Stimulated activated effector memory CD8-positive, alpha-beta T cell treated with anti-CD3 and anti-CD28 coated beads, Interleukin-12 subunit alpha, Interleukin-12 subunit beta, amount 100 ng/mL, for 72 hours (primary cell): ENCODE results near the gene SEPSECS.

Experiments used
- ATAC-seq: fragments of 150-1000 bp; cut with Tn5 transposase; 2 replicates; pipeline ENCODE4 v1.10.0; 2021
- DNase-seq, 2 donors: peaks; one replicate each; pipeline ENCODE4 v3.0.0; 2021 to 2022; ENCODE audit warnings: low spot score in 2 of 2
- H3K27ac Mint-ChIP-seq: one replicate; pipeline ENCODE4 v1.8.0; 2022; ENCODE audit warnings: mild to moderate bottlenecking, mixed read lengths
- H3K36me3 Mint-ChIP-seq: one replicate; pipeline ENCODE4 v1.8.0; 2022; ENCODE audit warnings: mild to moderate bottlenecking, mixed read lengths
- H3K4me1 Mint-ChIP-seq: one replicate; pipeline ENCODE4 v1.8.0; 2022; ENCODE audit warnings: mixed read lengths
- H3K4me3 Mint-ChIP-seq: one replicate; pipeline ENCODE4 v1.8.0; 2022; ENCODE audit warnings: mild to moderate bottlenecking, mixed read lengths
- H3K9me3 Mint-ChIP-seq: one replicate; pipeline ENCODE4 v1.8.0; 2022; ENCODE audit warnings: mixed read lengths

Gene SEPSECS

DNA sequence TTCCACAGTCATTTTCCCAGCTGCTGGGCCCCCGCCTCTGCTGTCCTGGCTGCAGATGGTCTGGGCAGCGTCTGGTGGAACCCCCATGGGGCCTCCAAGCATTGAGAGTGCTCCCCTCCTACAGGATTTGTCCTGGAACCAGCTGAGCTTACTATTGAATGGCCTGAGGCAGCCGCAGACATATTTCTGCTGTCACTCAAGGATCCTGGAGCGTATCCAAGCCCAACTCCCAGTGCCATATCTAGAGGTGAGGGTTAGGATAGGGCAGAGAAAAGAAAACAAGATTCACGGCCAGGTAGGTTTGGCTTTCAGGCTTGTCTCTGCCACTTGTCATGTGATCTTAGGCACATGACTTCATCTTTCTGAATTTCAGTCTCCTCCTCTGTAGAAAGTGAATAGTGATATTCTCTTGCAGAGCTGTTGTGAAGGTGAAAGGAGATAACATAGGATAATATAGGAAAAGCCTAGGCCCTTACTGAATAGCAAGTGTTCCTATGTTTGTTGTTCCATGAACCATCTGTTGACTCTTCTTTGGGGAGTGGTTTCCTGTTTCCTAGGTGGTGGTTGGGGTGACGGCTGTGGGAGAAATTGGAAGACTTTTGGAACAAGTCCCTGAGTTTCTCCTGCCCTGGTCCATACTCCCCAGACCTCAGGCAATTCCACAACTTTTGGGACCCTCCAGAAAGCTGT lies 52.3 kb downstream of the SEPSECS start:
- Mint-ChIP-seq H3K27ac (no peak overlapping the region), H3K4me3 (no peak overlapping the region), H3K36me3 (no peaks in the 10 kb centered on the region), H3K9me3 (no peaks in the 10 kb centered on the region), H3K4me1 (no peaks in the 10 kb centered on the region)
- ATAC-seq (no peak), DNase-seq (no peak)

GRCh38 chr4:25106363-25107151 lies 53.7 kb downstream of the SEPSECS start:
- no peak overlapping the region for H3K4me3 Mint-ChIP-seq
- ATAC-seq: no peak
- no peaks in the 10 kb centered on the region for H3K36me3 Mint-ChIP-seq
- no peak for DNase-seq
- no peaks in the 10 kb centered on the region for H3K4me1 Mint-ChIP-seq
- no peak overlapping the region for H3K27ac Mint-ChIP-seq
- no peaks in the 10 kb centered on the region for H3K9me3 Mint-ChIP-seq

DNA sequence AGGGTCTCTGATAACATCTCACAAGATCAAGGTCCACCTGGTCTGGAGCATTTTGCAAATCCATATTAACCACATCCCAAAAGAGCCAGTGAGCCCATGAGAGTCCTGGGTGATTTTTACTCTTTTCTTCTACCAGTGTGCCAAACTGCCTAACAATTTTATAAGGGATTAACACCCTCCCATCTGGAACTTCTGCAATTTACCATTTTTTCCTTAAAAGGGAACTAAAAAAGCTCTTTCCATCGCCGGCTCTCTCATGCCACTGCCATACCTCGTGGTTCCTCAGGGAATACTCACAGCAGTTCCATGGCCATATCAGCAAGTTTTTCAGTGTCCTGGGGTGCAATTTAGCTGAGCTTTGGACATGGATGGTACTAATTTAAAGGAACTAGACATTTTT lies 55.7 kb downstream of the SEPSECS start:
- Mint-ChIP-seq H3K27ac (no peak overlapping the region), H3K4me1 (no peaks in the 10 kb centered on the region), H3K9me3 (peaks cover 4% of the 10 kb centered on the region), H3K36me3 (no peaks in the 10 kb centered on the region), H3K4me3 (no peak overlapping the region)
- DNase-seq (no peak), ATAC-seq (no peak)

DNA sequence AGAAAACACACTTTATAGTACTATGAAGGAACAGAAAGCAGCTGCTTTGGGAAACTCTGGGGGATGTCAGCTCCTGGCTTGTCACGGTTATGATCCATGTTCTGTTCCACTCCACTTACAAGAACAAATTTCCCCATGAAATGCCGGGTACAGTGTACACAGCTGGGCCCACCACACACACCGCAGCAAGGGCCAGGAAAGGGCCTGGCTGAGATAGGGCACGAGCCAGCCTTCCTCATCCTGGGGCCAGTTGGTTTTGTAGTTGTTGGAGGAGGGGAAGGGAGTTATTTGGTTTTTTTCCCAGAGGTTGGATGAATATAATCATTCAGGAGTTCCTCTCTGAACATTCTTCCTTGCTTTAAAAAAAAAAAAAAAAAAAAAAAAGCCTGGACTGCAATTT lies 56.8 kb downstream of the SEPSECS start:
- ATAC-seq (no peak), DNase-seq (no peak)
- H3K4me1 Mint-ChIP-seq: no peaks in the 10 kb centered on the region
- no peak overlapping the region for H3K4me3 Mint-ChIP-seq
- H3K27ac Mint-ChIP-seq: no peak overlapping the region
- peaks cover 4% of the 10 kb centered on the region for H3K9me3 Mint-ChIP-seq
- H3K36me3 Mint-ChIP-seq: peaks cover 7% of the 10 kb centered on the region

DNA sequence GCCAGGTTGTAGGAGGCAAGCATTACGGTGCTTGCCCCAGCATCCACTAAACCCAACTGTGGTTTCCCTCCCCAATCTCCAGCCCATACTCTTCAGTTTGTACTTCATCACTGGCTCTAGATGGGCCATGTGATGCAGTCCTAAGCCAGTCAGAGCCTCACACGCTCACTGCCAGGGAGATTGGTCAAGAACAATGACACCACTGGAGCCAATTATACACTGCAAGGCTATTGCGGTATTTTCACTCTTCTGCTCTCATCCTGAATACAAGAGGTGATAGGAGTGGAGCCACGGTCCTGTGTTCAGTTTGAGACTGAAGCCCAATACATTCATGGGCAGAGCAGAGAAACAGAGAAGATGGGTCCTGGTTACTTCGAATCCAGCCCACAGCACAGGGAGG lies 58.4 kb downstream of the SEPSECS start:
- Mint-ChIP-seq H3K9me3 (peaks cover 4% of the 10 kb centered on the region), H3K36me3 (peaks cover 7% of the 10 kb centered on the region), H3K27ac (no peak overlapping the region), H3K4me1 (no peaks in the 10 kb centered on the region), H3K4me3 (no peak overlapping the region)
- ATAC-seq (no peak), DNase-seq (no peak)

GRCh38 chr4:25100710-25101109 lies 59.5 kb downstream of the SEPSECS start:
- H3K9me3 Mint-ChIP-seq: peaks cover 4% of the 10 kb centered on the region
- ATAC-seq (no peak), DNase-seq (no peak)

DNA sequence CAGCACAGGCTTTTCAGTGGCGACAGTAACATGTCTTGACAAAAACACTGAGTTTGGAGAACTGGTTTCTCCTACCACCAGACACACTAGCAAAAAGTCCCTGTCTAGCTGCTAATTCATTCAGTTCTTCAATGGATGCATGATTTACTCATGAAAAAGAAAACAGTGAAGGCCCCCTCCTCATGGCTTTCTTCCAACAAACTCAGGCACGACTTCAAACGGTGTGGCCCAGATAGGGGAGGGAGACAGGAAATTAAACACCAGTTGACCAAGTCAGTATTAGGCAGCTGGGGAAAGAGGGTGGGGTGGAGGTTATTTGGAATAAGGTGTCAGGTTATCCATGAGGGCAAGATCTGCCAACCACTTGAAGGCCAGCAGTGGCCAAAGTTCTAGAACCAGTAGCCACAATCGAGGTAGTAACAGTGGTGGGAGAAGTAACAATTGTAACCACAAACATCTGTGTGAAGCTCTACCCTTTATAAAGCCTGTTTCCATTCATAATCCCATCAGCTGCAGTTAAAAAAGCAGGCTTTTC lies 60.2 kb downstream of the SEPSECS start:
- no peak for ATAC-seq
- Mint-ChIP-seq H3K36me3 (peaks cover 7% of the 10 kb centered on the region), H3K4me3 (no peak overlapping the region), H3K4me1 (no peaks in the 10 kb centered on the region), H3K9me3 (peaks cover 4% of the 10 kb centered on the region), H3K27ac (no peak overlapping the region)
- no peak for DNase-seq

More at GRCh38 chr4:25100710-25101109, 59.5 kb downstream of the SEPSECS start:
- no peak overlapping the region for H3K27ac Mint-ChIP-seq
- H3K4me3 Mint-ChIP-seq: no peak overlapping the region
- peaks cover 7% of the 10 kb centered on the region for H3K36me3 Mint-ChIP-seq
- no peaks in the 10 kb centered on the region for H3K4me1 Mint-ChIP-seq

DNA sequence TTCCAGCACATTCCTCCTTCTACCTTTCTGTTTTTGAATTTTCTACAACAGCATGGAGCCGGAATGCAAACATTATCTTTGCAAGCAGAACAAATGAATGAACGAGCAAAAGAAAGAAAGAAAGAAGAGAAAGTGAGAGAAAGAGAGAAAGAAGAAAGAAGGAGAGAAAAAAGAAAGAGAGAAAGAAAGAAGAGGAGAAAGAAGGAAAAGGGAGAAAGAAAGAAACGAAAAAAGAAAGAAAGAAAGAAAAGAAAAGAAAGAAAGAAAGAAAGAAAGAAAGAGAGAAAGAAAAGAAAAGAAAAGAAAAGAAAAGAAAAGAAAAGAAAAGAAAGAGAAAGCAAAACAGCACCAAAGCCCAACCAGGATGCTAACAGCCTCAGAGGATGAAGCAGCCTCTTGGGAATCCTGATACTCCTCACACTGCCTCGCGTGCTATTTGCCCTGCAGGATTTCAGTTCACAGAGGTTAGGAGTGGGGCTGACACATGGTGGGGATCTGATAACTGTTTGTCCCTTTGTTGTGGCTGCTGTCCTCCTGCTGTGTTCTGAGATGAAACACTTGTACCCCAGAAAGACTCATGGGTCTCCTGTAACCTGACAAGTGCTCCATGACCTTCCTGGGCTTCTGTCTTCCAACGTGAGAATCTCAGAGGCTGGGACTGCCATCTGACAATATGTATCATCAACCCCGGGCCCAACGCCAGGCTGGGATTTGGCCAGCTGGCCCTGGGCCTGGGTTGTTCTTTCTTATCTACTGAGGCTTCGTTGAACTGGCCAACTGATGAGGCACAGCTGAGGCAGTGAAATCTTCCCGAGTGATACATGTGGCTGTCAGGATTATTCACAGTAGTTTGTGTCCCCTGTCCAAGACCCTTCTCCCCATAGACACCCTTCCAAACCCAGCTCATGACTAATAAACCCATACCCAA lies 61.0 kb downstream of the SEPSECS start:
- H3K36me3 Mint-ChIP-seq: peaks cover 7% of the 10 kb centered on the region
- no peak overlapping the region for H3K27ac Mint-ChIP-seq
- peaks cover 6% of the 10 kb centered on the region for H3K9me3 Mint-ChIP-seq
- H3K4me3 Mint-ChIP-seq: no peak overlapping the region
- DNase-seq (no peak), ATAC-seq (no peak)
- no peaks in the 10 kb centered on the region for H3K4me1 Mint-ChIP-seq

GRCh38 chr4:25096981-25097443 lies 63.2 kb downstream of the SEPSECS start:
- Mint-ChIP-seq H3K27ac (no peak overlapping the region), H3K36me3 (peaks cover 7% of the 10 kb centered on the region), H3K4me1 (no peaks in the 10 kb centered on the region), H3K9me3 (peaks cover 10% of the 10 kb centered on the region), H3K4me3 (no peak overlapping the region)
- no peak for DNase-seq
- no peak for ATAC-seq

DNA sequence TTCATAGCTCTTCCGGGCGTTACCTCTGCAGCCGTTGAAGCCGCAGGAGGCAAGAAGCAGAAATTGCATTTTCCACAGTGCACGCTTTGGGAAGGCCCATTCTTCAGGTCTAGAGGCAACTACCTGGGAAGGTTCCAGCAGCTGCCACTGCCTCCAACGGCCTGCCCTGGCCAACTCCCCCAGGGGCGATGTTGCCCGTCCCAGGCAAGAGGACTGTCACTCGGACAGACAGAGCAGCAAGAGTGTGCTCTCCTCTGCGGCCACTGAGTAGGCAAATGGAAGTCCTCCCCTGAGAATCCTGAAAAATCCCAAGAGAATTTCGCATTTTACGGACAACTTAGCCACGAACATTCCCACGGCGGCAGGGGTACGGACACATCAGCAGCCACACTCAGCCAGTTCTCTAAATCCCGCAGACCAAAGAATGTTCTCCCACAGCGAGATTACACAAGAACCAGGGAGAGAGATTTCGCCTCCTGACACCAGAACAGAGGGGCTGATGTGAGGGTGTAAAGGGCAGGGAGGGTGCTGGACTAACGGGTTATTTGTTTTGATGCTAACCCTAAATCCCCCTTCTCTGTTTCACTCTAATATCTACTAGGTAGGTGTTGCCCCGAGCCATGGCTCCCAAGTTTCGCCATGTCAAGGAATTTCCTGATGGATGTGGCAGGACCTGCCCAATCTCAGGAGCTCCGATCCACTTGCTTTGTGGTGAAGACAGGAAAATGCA lies 63.8 kb downstream of the SEPSECS start:
- Mint-ChIP-seq H3K4me1 (no peaks in the 10 kb centered on the region), H3K36me3 (peaks cover 7% of the 10 kb centered on the region), H3K27ac (no peak overlapping the region), H3K4me3 (no peak overlapping the region), H3K9me3 (peaks cover 9% of the 10 kb centered on the region)
- ATAC-seq: no peak
- no peak for DNase-seq

DNA sequence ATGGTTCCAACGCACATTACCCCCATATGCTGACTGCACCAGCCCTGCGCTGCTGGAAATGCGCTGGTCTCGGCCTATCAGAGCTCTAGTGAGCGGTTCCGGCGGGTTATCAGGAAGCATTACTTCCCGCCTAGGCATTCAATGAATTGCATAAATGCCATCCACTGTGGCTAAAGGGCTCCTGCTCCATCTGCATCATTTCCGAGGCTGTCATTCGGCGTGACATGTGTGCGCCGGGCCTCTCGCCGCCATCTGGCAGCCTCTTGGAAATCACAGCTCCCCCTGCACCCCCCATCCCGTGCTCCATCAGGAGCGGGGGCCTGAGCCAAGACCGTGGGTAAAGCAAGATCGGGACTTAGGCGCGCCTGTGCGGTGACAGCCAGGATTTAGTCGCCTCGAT lies 64.4 kb downstream of the SEPSECS start:
- Mint-ChIP-seq H3K4me1 (no peaks in the 10 kb centered on the region), H3K9me3 (peaks cover 6% of the 10 kb centered on the region), H3K4me3 (no peak overlapping the region), H3K36me3 (peaks cover 7% of the 10 kb centered on the region), H3K27ac (no peak overlapping the region)
- DNase-seq: no peak
- ATAC-seq: no peak

GRCh38 chr4:25092139-25092538 lies 68.1 kb downstream of the SEPSECS start:
- Mint-ChIP-seq H3K36me3 (no peaks in the 10 kb centered on the region), H3K4me1 (no peaks in the 10 kb centered on the region), H3K9me3 (peaks cover 6% of the 10 kb centered on the region), H3K27ac (no peak overlapping the region), H3K4me3 (no peak overlapping the region)
- no peak for DNase-seq
- ATAC-seq: no peak

GRCh38 chr4:25090516-25090915 lies 69.7 kb downstream of the SEPSECS start:
- Mint-ChIP-seq H3K36me3 (no peaks in the 10 kb centered on the region), H3K4me3 (no peak overlapping the region), H3K27ac (no peak overlapping the region), H3K9me3 (peaks cover 6% of the 10 kb centered on the region), H3K4me1 (no peaks in the 10 kb centered on the region)
- ATAC-seq: no peak
- DNase-seq: no peak

GRCh38 chr4:25089051-25089763 lies 71.0 kb downstream of the SEPSECS start:
- H3K9me3 Mint-ChIP-seq: peaks cover 4% of the 10 kb centered on the region
- DNase-seq: no peak
- H3K36me3 Mint-ChIP-seq: no peaks in the 10 kb centered on the region
- H3K4me1 Mint-ChIP-seq: no peaks in the 10 kb centered on the region
- H3K4me3 Mint-ChIP-seq: no peak overlapping the region
- ATAC-seq: no peak
- H3K27ac Mint-ChIP-seq: no peak overlapping the region
